ENCODE measurements around the gene NANP.
"Not testable (repeated sequence)": the region's sequence is repeated elsewhere in the genome, so short reads cannot be mapped to it uniquely, and the experiment has no call there.

The NANP gene

GRCh38 chr20:25587536-25587935 is 36.3 kb downstream of the NANP start:
- H3K27me3 Mint-ChIP-seq: peaks cover 5% of the 10 kb centered on the region
- H3K4me3 Mint-ChIP-seq: no peak overlapping the region
- H3K4me1 Mint-ChIP-seq: peaks cover 10% of the 10 kb centered on the region
- no peaks in the 10 kb centered on the region for H3K9me3 Mint-ChIP-seq
- H3K36me3 Mint-ChIP-seq: peaks cover 2% of the 10 kb centered on the region
- no peak overlapping the region for H3K27ac Mint-ChIP-seq

GRCh38 chr20:25586877-25587276 is 36.9 kb downstream of the NANP start:
- H3K36me3 Mint-ChIP-seq: peaks cover 2% of the 10 kb centered on the region
- H3K4me3 Mint-ChIP-seq: no peak overlapping the region
- no peaks in the 10 kb centered on the region for H3K9me3 Mint-ChIP-seq
- H3K27me3 Mint-ChIP-seq: peaks cover 5% of the 10 kb centered on the region
- H3K4me1 Mint-ChIP-seq: peaks cover 10% of the 10 kb centered on the region
- H3K27ac Mint-ChIP-seq: no peak overlapping the region

GRCh38 chr20:25584905-25585704 is 38.7 kb downstream of the NANP start, which contains the start of gene NINL:
NINL (minus strand) TSS chr20:25585531; CDS start chr20:25526587, 58,944 bp downstream.
- Mint-ChIP-seq H3K9me3 (no peaks in the 10 kb centered on the region), H3K27ac (no peak within 1 kb of the TSS), H3K36me3 (peaks cover 2% of the 10 kb centered on the region), H3K4me1 (peaks cover 10% of the 10 kb centered on the region), H3K27me3 (peaks cover 5% of the 10 kb centered on the region), H3K4me3 (peak within 1 kb of the TSS; percentile 80)

- H3K27me3 Mint-ChIP-seq, H3K9me3 Mint-ChIP-seq, H3K27ac Mint-ChIP-seq, H3K36me3 Mint-ChIP-seq: not testable (repeated sequence)
- peaks cover 10% of the 10 kb centered on the region for H3K4me1 Mint-ChIP-seq
- H3K4me3 Mint-ChIP-seq: peak overlapping the region; percentile 74
Observed at GRCh38 chr20:25583607-25584006, 40.2 kb downstream of the NANP start.

- no peaks in the 10 kb centered on the region for H3K9me3 Mint-ChIP-seq
- peaks cover 2% of the 10 kb centered on the region for H3K36me3 Mint-ChIP-seq
- peaks cover 5% of the 10 kb centered on the region for H3K27me3 Mint-ChIP-seq
- peaks cover 10% of the 10 kb centered on the region for H3K4me1 Mint-ChIP-seq
- H3K27ac Mint-ChIP-seq: no peak overlapping the region
- no peak overlapping the region for H3K4me3 Mint-ChIP-seq
Observed at GRCh38 chr20:25580711-25581110, 43.1 kb downstream of the NANP start.

GRCh38 chr20:25579081-25579770 is 44.6 kb downstream of the NANP start:
- Mint-ChIP-seq H3K27ac (no peak overlapping the region), H3K9me3 (no peaks in the 10 kb centered on the region), H3K4me1 (peaks cover 6% of the 10 kb centered on the region), H3K27me3 (peaks cover 3% of the 10 kb centered on the region), H3K4me3 (no peak overlapping the region), H3K36me3 (peaks cover 2% of the 10 kb centered on the region)

- Mint-ChIP-seq H3K9me3 (no peaks in the 10 kb centered on the region), H3K36me3 (no peaks in the 10 kb centered on the region), H3K4me3 (no peak overlapping the region), H3K27ac (no peak overlapping the region), H3K4me1 (no peaks in the 10 kb centered on the region), H3K27me3 (no peaks in the 10 kb centered on the region)
Observed at GRCh38 chr20:25576783-25577530, 46.9 kb downstream of the NANP start.

GRCh38 chr20:25574411-25574810 is 49.4 kb downstream of the NANP start:
- H3K9me3 Mint-ChIP-seq: no peaks in the 10 kb centered on the region
- H3K36me3 Mint-ChIP-seq: no peaks in the 10 kb centered on the region
- no peaks in the 10 kb centered on the region for H3K4me1 Mint-ChIP-seq
- H3K27me3 Mint-ChIP-seq: no peaks in the 10 kb centered on the region
- no peak overlapping the region for H3K27ac Mint-ChIP-seq
- H3K4me3 Mint-ChIP-seq: no peak overlapping the region

GRCh38 chr20:25573288-25574251 is 50.2 kb downstream of the NANP start:
- Mint-ChIP-seq H3K27ac (peak overlapping the region; percentile 51), H3K4me3 (no peak overlapping the region), H3K4me1 (no peaks in the 10 kb centered on the region), H3K9me3 (no peaks in the 10 kb centered on the region), H3K36me3 (no peaks in the 10 kb centered on the region), H3K27me3 (no peaks in the 10 kb centered on the region)

- H3K4me1 Mint-ChIP-seq: peaks cover 6% of the 10 kb centered on the region
- H3K27ac Mint-ChIP-seq: no peak overlapping the region
Observed at GRCh38 chr20:25571817-25572216, 52.0 kb downstream of the NANP start.

GRCh38 chr20:25571240-25571639 is 52.6 kb downstream of the NANP start:
- Mint-ChIP-seq H3K4me3 (no peak overlapping the region), H3K36me3 (no peaks in the 10 kb centered on the region), H3K27me3 (no peaks in the 10 kb centered on the region), H3K4me1 (peaks cover 10% of the 10 kb centered on the region), H3K9me3 (no peaks in the 10 kb centered on the region), H3K27ac (no peak overlapping the region)

More at GRCh38 chr20:25571817-25572216, 52.0 kb downstream of the NANP start:
- no peak overlapping the region for H3K4me3 Mint-ChIP-seq
- no peaks in the 10 kb centered on the region for H3K36me3 Mint-ChIP-seq
- no peaks in the 10 kb centered on the region for H3K9me3 Mint-ChIP-seq
- H3K27me3 Mint-ChIP-seq: no peaks in the 10 kb centered on the region

GRCh38 chr20:25570148-25570530 is 53.7 kb downstream of the NANP start:
- Mint-ChIP-seq H3K27ac (no peak overlapping the region), H3K4me1 (peaks cover 10% of the 10 kb centered on the region), H3K36me3 (no peaks in the 10 kb centered on the region), H3K27me3 (no peaks in the 10 kb centered on the region), H3K4me3 (no peak overlapping the region), H3K9me3 (no peaks in the 10 kb centered on the region)

GRCh38 chr20:25567286-25567685 is 56.5 kb downstream of the NANP start:
- peaks cover 5% of the 10 kb centered on the region for H3K9me3 Mint-ChIP-seq

GRCh38 chr20:25566821-25567220 is 57.0 kb downstream of the NANP start:
- Mint-ChIP-seq H3K9me3 (peaks cover 5% of the 10 kb centered on the region), H3K4me1 (peaks cover 10% of the 10 kb centered on the region), H3K36me3 (peaks cover 2% of the 10 kb centered on the region), H3K27me3 (no peaks in the 10 kb centered on the region), H3K27ac (no peak overlapping the region), H3K4me3 (no peak overlapping the region)

More at GRCh38 chr20:25567286-25567685, 56.5 kb downstream of the NANP start:
- Mint-ChIP-seq H3K4me3 (no peak overlapping the region), H3K4me1 (peaks cover 10% of the 10 kb centered on the region), H3K36me3 (peaks cover 2% of the 10 kb centered on the region), H3K27me3 (no peaks in the 10 kb centered on the region), H3K27ac (no peak overlapping the region)
